ENCODE data around the gene KIF18B. TPM values are rescaled to one million over a fixed set of nuclear protein-coding genes. Genes with fewer than 3 reads are reported as not detected.

The KIF18B gene
- total RNA-seq, 1 donor from 2014 or later = 7.1 TPM

- Mint-ChIP-seq H3K4me3 (ENCODE audit: unreplicated experiment) (no peak overlapping the region), H3K27ac (ENCODE audit: unreplicated experiment) (no peak overlapping the region), H3K36me3 (ENCODE audit: low read depth, unreplicated experiment) (no peaks in the 10 kb centered on the region), H3K4me1 (ENCODE audit: unreplicated experiment) (no peaks in the 10 kb centered on the region), H3K9me3 (ENCODE audit: unreplicated experiment) (no peaks in the 10 kb centered on the region), H3K27me3 (ENCODE audit: unreplicated experiment) (peaks cover 7% of the 10 kb centered on the region)
- peak; percentile 76 for DNase-seq (ENCODE audit: low spot score)
- peak; percentile 53 for TF ChIP-seq CTCF (IDR thresholded peaks at IDR 0.05; ENCODE audit: unreplicated experiment)
Measured at GRCh38 chr17:44919885-44920564, 27.5 kb downstream of the KIF18B start.

- DNase-seq (ENCODE audit: low spot score) = no peak
- no peak for TF ChIP-seq CTCF (IDR thresholded peaks at IDR 0.05; ENCODE audit: unreplicated experiment)
- no peaks in the 10 kb centered on the region for H3K36me3 Mint-ChIP-seq (ENCODE audit: low read depth, unreplicated experiment)
- H3K4me3 Mint-ChIP-seq (ENCODE audit: unreplicated experiment) = no peak overlapping the region
- no peak overlapping the region for H3K27ac Mint-ChIP-seq (ENCODE audit: unreplicated experiment)
- peaks cover 7% of the 10 kb centered on the region for H3K27me3 Mint-ChIP-seq (ENCODE audit: unreplicated experiment)
- no peaks in the 10 kb centered on the region for H3K9me3 Mint-ChIP-seq (ENCODE audit: unreplicated experiment)
- H3K4me1 Mint-ChIP-seq (ENCODE audit: unreplicated experiment) = no peaks in the 10 kb centered on the region
Measured at GRCh38 chr17:44919411-44919810, 28.2 kb downstream of the KIF18B start.

DNA sequence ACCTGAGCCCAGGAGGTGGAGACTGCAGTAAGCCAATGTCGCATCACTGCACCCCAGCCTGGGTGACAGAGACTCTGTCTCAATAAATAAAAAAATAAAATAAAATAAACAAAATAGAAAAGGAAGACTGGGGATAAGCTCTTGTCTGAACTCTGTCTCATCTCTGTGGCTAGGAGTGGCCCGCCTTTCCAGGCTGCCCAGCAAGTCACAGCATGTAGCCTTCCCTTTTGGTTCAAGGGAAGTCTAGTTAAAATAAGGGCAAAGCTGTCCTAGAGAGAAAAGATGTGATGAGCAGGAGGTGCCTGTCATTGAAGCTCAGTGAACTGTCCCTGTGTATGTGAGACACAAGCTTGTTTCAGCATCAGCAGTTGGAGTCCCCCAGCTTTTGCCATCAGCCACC is 29.6 kb downstream of the KIF18B start:
- Mint-ChIP-seq H3K4me1 (ENCODE audit: unreplicated experiment) (peaks cover 5% of the 10 kb centered on the region), H3K27ac (ENCODE audit: unreplicated experiment) (no peak overlapping the region), H3K9me3 (ENCODE audit: unreplicated experiment) (no peaks in the 10 kb centered on the region), H3K36me3 (ENCODE audit: low read depth, unreplicated experiment) (peaks cover 4% of the 10 kb centered on the region), H3K4me3 (ENCODE audit: unreplicated experiment) (no peak overlapping the region), H3K27me3 (ENCODE audit: unreplicated experiment) (peaks cover 10% of the 10 kb centered on the region)
- no peak for TF ChIP-seq CTCF (IDR thresholded peaks at IDR 0.05; ENCODE audit: unreplicated experiment)
- DNase-seq (ENCODE audit: low spot score) = no peak

DNA sequence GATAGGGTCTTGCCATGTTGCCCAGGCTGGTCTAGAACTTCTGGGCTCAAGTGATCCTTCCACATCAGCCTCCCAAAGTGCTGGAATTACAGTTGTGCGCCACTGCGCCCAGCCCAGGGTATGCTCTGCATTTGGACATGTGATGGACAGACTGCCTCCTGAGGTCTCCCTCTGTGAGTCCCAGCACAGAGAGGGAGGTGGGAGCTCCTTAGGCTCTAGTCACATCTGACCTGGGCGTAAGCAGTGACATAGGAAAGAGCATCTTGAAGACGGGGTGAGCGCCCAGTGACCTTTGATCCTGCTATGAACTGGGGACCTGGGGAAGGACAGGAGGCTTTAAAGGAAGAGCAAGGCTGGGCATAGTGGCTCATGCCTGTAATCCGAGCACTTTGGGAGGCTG is 30.1 kb downstream of the KIF18B start:
- Mint-ChIP-seq H3K27ac (ENCODE audit: unreplicated experiment) (no peak overlapping the region), H3K4me3 (ENCODE audit: unreplicated experiment) (no peak overlapping the region), H3K9me3 (ENCODE audit: unreplicated experiment) (no peaks in the 10 kb centered on the region), H3K27me3 (ENCODE audit: unreplicated experiment) (peaks cover 11% of the 10 kb centered on the region), H3K4me1 (ENCODE audit: unreplicated experiment) (peaks cover 7% of the 10 kb centered on the region), H3K36me3 (ENCODE audit: low read depth, unreplicated experiment) (peaks cover 4% of the 10 kb centered on the region)
- TF ChIP-seq CTCF (IDR thresholded peaks at IDR 0.05; ENCODE audit: unreplicated experiment) = no peak
- DNase-seq (ENCODE audit: low spot score) = no peak

- Mint-ChIP-seq H3K4me1 (ENCODE audit: unreplicated experiment) (peaks cover 9% of the 10 kb centered on the region), H3K4me3 (ENCODE audit: unreplicated experiment) (no peak overlapping the region), H3K36me3 (ENCODE audit: low read depth, unreplicated experiment) (peaks cover 4% of the 10 kb centered on the region), H3K27me3 (ENCODE audit: unreplicated experiment) (peaks cover 10% of the 10 kb centered on the region), H3K27ac (ENCODE audit: unreplicated experiment) (no peak overlapping the region), H3K9me3 (ENCODE audit: unreplicated experiment) (no peaks in the 10 kb centered on the region)
- no peak for TF ChIP-seq CTCF (IDR thresholded peaks at IDR 0.05; ENCODE audit: unreplicated experiment)
- DNase-seq (ENCODE audit: low spot score) = no peak
Measured at GRCh38 chr17:44916781-44917241, 30.8 kb downstream of the KIF18B start.
